Liver (tissue), 9 donors: ENCODE measurements around the gene PRR5L. TPM values are rescaled to one million over a fixed set of nuclear protein-coding genes. Genes with fewer than 3 reads are reported as not detected.

Experiments
- DNase-seq: peaks from one replicate; pipeline ENCODE4 v3.0.0-alpha.2; 2017; ENCODE audit warnings: low spot score
- H3K27ac ChIP-seq, 2 donors: one replicate each; pipeline ENCODE4 v1.7.0; 2013; ENCODE audit warnings: inconsistent platforms in 2 of 2, low read length in 2 of 2, control low read depth in 1 of 2, low read depth in 1 of 2, mild to moderate bottlenecking in 1 of 2
- H3K27me3 ChIP-seq, 4 donors: one replicate each; pipeline versions ENCODE4 v1.6.1 to v1.7.0; 2013; ENCODE audit warnings: low read length in 3 of 4, inconsistent platforms in 1 of 4, mild to moderate bottlenecking in 1 of 4, moderate library complexity in 1 of 4; ENCODE audit not compliant: control insufficient read depth in 4 of 4, insufficient read depth in 4 of 4
- H3K36me3 ChIP-seq, 4 donors: one replicate each; pipeline versions ENCODE4 v1.6.1 to v1.7.0; 2013; ENCODE audit warnings: low read length in 3 of 4, mild to moderate bottlenecking in 3 of 4, low read depth in 1 of 4, moderate library complexity in 1 of 4; ENCODE audit not compliant: control insufficient read depth in 4 of 4, insufficient read depth in 3 of 4
- H3K4me1 ChIP-seq, 4 donors: one replicate each; pipeline versions ENCODE4 v1.6.1 to v1.7.0; 2013; ENCODE audit warnings: low read length in 3 of 4, mild to moderate bottlenecking in 3 of 4, moderate library complexity in 1 of 4; ENCODE audit not compliant: control insufficient read depth in 4 of 4, insufficient read depth in 4 of 4
- H3K4me3 ChIP-seq, 3 donors: one replicate each; pipeline versions ENCODE4 v1.6.1 to v1.7.0; 2013; ENCODE audit warnings: low read length in 3 of 3, control low read depth in 1 of 3, low read depth in 1 of 3, mild to moderate bottlenecking in 1 of 3
- H3K9ac ChIP-seq, 2 donors: one replicate each; pipeline ENCODE4 v1.7.0; 2013; ENCODE audit warnings: low read length in 2 of 2, mild to moderate bottlenecking in 2 of 2, moderate library complexity in 2 of 2, control low read depth in 1 of 2, low read depth in 1 of 2
- H3K9me3 ChIP-seq, 4 donors: one replicate each; pipeline versions ENCODE4 v1.6.1 to v1.7.0; 2013; ENCODE audit warnings: low read length in 3 of 4; ENCODE audit not compliant: control insufficient read depth in 4 of 4
- FOXA1 ChIP-seq: IDR thresholded peaks from 2 replicates; pipeline ENCODE4 v1.6.1; 2016; ENCODE audit warnings: antibody characterized with exemption
- GABPA ChIP-seq, 2 donors: IDR thresholded peaks in 1 of 2; conservative IDR thresholded peaks in 1 of 2; 2 replicates each; pipeline ENCODE4 v1.6.1; 2016; ENCODE audit warnings: antibody characterized with exemption in 2 of 2, mild to moderate bottlenecking in 1 of 2, moderate library complexity in 1 of 2
- HNF4G ChIP-seq: IDR thresholded peaks from 2 replicates; pipeline ENCODE4 v1.6.1; 2016; ENCODE audit warnings: antibody characterized with exemption
- REST ChIP-seq: IDR thresholded peaks from 2 replicates; pipeline ENCODE4 v1.6.1; 2016; ENCODE audit warnings: antibody characterized with exemption, mild to moderate bottlenecking
- RXRA ChIP-seq, 2 donors: IDR thresholded peaks; 2 replicates each; pipeline ENCODE4 v1.6.1; 2017 to 2018; ENCODE audit warnings: antibody characterized with exemption in 2 of 2, mild to moderate bottlenecking in 1 of 2
- SP1 ChIP-seq: IDR thresholded peaks from 2 replicates; pipeline ENCODE4 v1.6.1; 2018; ENCODE audit warnings: antibody characterized with exemption, mild to moderate bottlenecking
- YY1 ChIP-seq: IDR thresholded peaks from 2 replicates; pipeline ENCODE4 v1.6.1; 2016; ENCODE audit warnings: antibody characterized with exemption, mild to moderate bottlenecking
- whole genome bisulfite sequencing: extraction: QIAGEN DNeasy Blood & Tissue Kit; methylation state at CpG from one replicate; pipeline ENCODE4 v1.1.7; 2013; 5-methylcytosine and 5-hydroxymethylcytosine counted together
- polyA plus RNA-seq, 2 donors: library from polyadenylated mRNA; stranded (reverse) in 1 of 2; unstranded in 1 of 2; fragments of 200-250 nt in 1 of 2; fragments of >200 nt in 1 of 2; fragmentation: Nextera tagmentation in 1 of 2; extraction: Ambion mirVana in 1 of 2; gene quantifications; one replicate each; pipeline versions ENCODE4 v1.2.1 to v1.2.3, GENCODE V29; 2013 to 2015
- total RNA-seq, 2 donors: library from RNA; depleted of rRNA; stranded (reverse); fragments of >200 nt; gene quantifications; one replicate each; pipeline ENCODE4 v1.2.3, GENCODE V29; 2014
- TF ChIP-seq, protein P1 (sequence below): IDR thresholded peaks from 2 replicates; pipeline ENCODE4 v1.6.1; 2016; ENCODE audit warnings: antibody characterized with exemption
- TF ChIP-seq, protein P2 (sequence below): IDR thresholded peaks from 2 replicates; pipeline ENCODE4 v1.6.1; 2016; ENCODE audit warnings: antibody characterized with exemption
- donor health status: healthy.
- donor health status: healthy.
- donor health status: healthy.
- donor health status: healthy.
- donor health status: healthy.

PRR5L gene
- total and polyA plus RNA-seq, 4 donors: 1.2 to 8.5 (median 4.5) TPM

DNA sequence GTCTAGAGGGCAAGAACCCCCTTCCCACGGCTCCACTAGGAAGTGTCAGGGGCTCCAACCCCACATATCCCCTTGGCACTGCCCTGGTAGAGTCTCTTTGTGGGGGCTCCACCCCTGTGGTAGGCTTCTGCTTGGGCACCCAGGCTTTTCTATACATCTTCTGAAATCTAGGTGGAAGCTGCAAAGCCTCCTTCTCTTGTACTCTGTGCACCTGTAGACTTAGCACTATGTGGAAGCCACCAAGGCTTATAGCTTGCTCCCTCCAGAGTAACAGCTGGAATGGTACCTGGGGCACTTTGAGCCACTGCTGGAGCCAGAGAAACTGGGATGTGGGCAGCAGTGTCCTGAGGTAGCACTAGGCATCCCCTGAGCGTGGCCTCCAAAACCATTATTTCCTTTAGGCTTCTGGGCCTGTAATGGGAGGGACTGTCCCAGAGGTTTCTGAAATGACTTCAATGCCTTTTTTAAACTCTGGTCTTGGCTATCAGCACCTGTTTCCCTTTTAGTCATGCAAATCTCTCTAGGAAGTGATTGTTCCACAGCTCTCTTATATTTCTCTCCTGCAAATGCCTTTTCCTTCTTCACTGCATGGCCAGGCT is 145.6 kb downstream of the PRR5L start:
- TF ChIP-seq REST: no peak
- Histone ChIP-seq H3K36me3 (no peaks in the 10 kb centered on the region), H3K27me3 (no peaks in the 10 kb centered on the region), H3K9ac (no peak overlapping the region), H3K9me3 (no peaks in the 10 kb centered on the region), H3K4me3 (no peak overlapping the region), H3K27ac (no peak overlapping the region), H3K4me1 (no peaks in the 10 kb centered on the region)
- WGBS: 93% methylated on average over 2 of the region's 2 CpGs
- no peak for DNase-seq

DNA sequence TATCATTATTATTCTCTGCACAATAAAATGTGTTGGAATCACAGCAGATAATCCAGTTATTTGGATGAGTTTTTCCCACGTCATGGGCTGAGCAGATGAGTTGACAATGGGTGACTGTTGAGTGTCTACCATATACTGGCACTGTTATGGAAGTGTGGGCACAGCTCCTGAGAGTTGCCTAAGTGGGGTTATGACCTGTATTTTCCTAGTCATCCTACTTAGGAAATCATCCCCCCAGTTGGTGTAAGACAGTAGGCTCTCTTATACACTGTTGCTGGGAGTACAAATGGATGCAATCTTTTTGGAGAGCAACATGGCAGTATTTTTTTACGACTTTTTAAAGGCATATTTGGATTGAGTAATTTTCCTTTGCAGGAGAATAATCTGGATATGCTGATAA is 147.6 kb downstream of the PRR5L start:
- Histone ChIP-seq H3K4me3 (no peak overlapping the region), H3K9ac (no peak overlapping the region), H3K27ac (no peak overlapping the region), H3K27me3 (no peaks in the 10 kb centered on the region), H3K9me3 (no peaks in the 10 kb centered on the region), H3K36me3 (no peaks in the 10 kb centered on the region), H3K4me1 (no peaks in the 10 kb centered on the region)
- 89% methylated on average over 2 of the region's 2 CpGs for WGBS
- DNase-seq: no peak
- no peak for TF ChIP-seq GABPA (IDR thresholded peaks at IDR 0.05 in 1 of 2, conservative IDR thresholded peaks at IDR 0.05 in 1 of 2)
- TF ChIP-seq REST: no peak
- no peak for TF ChIP-seq SP1
- TF ChIP-seq, protein P1, sequence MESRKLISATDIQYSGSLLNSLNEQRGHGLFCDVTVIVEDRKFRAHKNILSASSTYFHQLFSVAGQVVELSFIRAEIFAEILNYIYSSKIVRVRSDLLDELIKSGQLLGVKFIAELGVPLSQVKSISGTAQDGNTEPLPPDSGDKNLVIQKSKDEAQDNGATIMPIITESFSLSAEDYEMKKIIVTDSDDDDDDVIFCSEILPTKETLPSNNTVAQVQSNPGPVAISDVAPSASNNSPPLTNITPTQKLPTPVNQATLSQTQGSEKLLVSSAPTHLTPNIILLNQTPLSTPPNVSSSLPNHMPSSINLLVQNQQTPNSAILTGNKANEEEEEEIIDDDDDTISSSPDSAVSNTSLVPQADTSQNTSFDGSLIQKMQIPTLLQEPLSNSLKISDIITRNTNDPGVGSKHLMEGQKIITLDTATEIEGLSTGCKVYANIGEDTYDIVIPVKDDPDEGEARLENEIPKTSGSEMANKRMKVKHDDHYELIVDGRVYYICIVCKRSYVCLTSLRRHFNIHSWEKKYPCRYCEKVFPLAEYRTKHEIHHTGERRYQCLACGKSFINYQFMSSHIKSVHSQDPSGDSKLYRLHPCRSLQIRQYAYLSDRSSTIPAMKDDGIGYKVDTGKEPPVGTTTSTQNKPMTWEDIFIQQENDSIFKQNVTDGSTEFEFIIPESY: no peak
- TF ChIP-seq, protein P2, sequence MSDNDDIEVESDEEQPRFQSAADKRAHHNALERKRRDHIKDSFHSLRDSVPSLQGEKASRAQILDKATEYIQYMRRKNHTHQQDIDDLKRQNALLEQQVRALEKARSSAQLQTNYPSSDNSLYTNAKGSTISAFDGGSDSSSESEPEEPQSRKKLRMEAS: no peak
- TF ChIP-seq RXRA (IDR thresholded peaks at IDR 0.05): no peak
- no peak for TF ChIP-seq HNF4G
- TF ChIP-seq YY1: no peak
- TF ChIP-seq FOXA1: no peak
